Lower leg skin (tissue), 3 donors: ENCODE results near the gene CLMN.

ENCODE experiments used
- CTCF ChIP-seq, 3 donors: fragments of 450-650 bp; IDR thresholded peaks; one replicate each; pipeline ENCODE4 v1.5.1; 2016; ENCODE audit warnings: antibody characterized with exemption in 3 of 3, mild to moderate bottlenecking in 3 of 3, moderate library complexity in 2 of 3
- POLR2A ChIP-seq, 2 donors: fragments of 450-650 bp; IDR thresholded peaks; one replicate each; pipeline ENCODE4 v1.6.1; 2016 to 2017; ENCODE audit warnings: antibody characterized with exemption in 2 of 2, mild to moderate bottlenecking in 1 of 2, moderate library complexity in 1 of 2

- TF ChIP-seq CTCF (IDR thresholded peaks at IDR 0.05) (no peak), POLR2A (IDR thresholded peaks at IDR 0.05) (no peak)
Measured at GRCh38 chr14:95297832-95298231, 21.9 kb downstream of the CLMN start.
